ENCODE measurements around the gene ESRP2. TPM values are rescaled to one million over a fixed set of nuclear protein-coding genes. Genes with fewer than 3 reads are reported as not detected.

Gene ESRP2
- total RNA-seq, 4 donors from 2014 or later: 61.3 to 87.5 (median 77.2) TPM

DNA sequence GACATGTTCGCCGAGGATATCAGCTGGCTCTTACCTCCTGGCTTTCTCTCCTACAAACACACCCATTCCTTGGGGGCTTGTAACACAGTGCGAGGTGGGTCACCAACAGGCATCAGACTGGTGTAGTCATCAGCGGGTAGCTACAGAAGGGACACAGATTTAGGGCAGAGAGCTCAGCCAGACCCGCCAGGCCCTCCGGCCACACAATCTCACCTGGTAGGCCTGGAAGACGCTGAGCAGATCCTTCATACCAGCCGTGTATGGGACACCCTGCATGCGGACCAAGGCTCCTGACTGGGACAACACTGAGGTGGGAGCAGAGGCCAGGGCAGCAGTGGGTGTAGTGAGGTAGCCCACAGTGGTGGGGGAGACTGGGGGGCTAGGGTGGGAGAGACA lies 5.8 kb downstream of the ESRP2 start:
- WGBS, 2 donors (ENCODE audit: low coverage in 1 of 2): 81% methylated on average over 6 of the region's 9 CpGs; no CpG with 5 or more reads in 1 of the 2 donors
- H3K4me1 ChIP-seq: peaks cover 10 to 53% (median 35%) of the 10 kb centered on the region in 4 donors
- in situ Hi-C loops (cut with MboI; ENCODE audit: low pct_ligation_motif_present in 1 of 4, low pct_unique_long_range_greater_than_20kb in 1 of 4, low sequenced_read_pairs in 3 of 4): loop anchor here in 1 of 4 donors (25.0 kb wide), 1 partner anchor 143 kb away; the partner anchor contains the start of gene NFATC3
- no peak for DNase-seq
- no peaks in the 10 kb centered on the region for H3K9me3 ChIP-seq
- H3K27ac ChIP-seq: no peak overlapping the region
- intact Hi-C loops (cut with DNase I; ENCODE audit: low total_unique reads): loop anchor here (10.0 kb wide), 1 partner anchor 145 kb away; the partner anchor contains the start of gene NFATC3
- H3K27me3 ChIP-seq: no peaks in the 10 kb centered on the region
- no peak overlapping the region for H3K4me3 ChIP-seq
- no peak for TF ChIP-seq POLR2AphosphoS5 (IDR thresholded peaks at IDR 0.05)
- TF ChIP-seq, protein P1, sequence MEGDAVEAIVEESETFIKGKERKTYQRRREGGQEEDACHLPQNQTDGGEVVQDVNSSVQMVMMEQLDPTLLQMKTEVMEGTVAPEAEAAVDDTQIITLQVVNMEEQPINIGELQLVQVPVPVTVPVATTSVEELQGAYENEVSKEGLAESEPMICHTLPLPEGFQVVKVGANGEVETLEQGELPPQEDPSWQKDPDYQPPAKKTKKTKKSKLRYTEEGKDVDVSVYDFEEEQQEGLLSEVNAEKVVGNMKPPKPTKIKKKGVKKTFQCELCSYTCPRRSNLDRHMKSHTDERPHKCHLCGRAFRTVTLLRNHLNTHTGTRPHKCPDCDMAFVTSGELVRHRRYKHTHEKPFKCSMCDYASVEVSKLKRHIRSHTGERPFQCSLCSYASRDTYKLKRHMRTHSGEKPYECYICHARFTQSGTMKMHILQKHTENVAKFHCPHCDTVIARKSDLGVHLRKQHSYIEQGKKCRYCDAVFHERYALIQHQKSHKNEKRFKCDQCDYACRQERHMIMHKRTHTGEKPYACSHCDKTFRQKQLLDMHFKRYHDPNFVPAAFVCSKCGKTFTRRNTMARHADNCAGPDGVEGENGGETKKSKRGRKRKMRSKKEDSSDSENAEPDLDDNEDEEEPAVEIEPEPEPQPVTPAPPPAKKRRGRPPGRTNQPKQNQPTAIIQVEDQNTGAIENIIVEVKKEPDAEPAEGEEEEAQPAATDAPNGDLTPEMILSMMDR (IDR thresholded peaks at IDR 0.05): no peak
- TF ChIP-seq POLR2A (IDR thresholded peaks at IDR 0.05): no peak
- TF ChIP-seq EP300 (IDR thresholded peaks at IDR 0.05; ENCODE audit: low read depth): no peak
- no peaks in the 10 kb centered on the region for H3K36me3 ChIP-seq

DNA sequence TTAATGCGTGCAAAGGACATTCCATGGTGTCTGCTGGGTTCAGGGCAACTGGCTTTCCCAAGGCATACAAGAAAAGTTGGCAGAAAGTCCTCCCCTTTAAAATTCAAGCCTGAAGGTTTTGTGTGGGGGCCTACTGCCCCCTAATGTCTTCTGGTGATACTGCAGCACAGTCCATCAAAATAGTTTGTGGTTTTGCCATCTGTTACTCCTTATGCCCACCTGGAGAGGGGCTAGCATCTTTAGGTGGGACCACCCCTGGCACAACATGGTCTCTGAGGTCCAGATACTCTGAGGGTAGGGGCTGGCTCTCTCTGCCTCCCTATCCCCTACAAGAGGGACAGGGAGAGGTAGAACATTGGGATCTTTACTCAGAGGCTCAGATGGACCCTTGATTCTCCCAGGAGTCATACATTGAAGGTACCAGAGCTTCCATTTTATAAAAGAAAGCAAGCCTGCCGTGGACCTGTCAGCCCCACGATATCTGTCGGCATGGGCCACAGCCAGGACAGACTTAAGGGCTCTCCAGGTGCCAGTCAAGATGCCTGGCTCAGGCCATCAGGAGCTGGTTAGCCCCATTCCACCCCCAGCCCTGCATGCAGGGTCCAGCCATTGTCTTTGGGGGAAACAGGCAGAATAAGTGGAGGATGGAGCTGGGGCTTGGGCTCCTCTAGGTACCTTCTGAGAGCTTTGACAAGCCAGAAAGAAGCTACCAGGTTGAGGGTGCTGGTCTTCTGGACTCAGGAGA lies 6.3 kb downstream of the ESRP2 start:
- TF ChIP-seq, protein P1 (IDR thresholded peaks at IDR 0.05): peak; percentile 85 to 89 (median 87)
- TF ChIP-seq POLR2A (IDR thresholded peaks at IDR 0.05) (no peak), EP300 (IDR thresholded peaks at IDR 0.05; ENCODE audit: low read depth) (no peak), POLR2AphosphoS5 (IDR thresholded peaks at IDR 0.05) (peak in 1 of 3 donors; percentile 19)
- Histone ChIP-seq H3K4me1 (peaks cover 10 to 52% (median 35%) of the 10 kb centered on the region in 4 donors), H3K9me3 (no peaks in the 10 kb centered on the region), H3K36me3 (no peaks in the 10 kb centered on the region), H3K27me3 (no peaks in the 10 kb centered on the region), H3K4me3 (no peak overlapping the region), H3K27ac (peak overlapping the region; percentile 16 to 62 (median 48))
- WGBS, 2 donors (ENCODE audit: low coverage in 1 of 2): 70% methylated on average over 4 of the region's 4 CpGs; no CpG with 5 or more reads in 1 of the 2 donors
- intact Hi-C loops (cut with DNase I; ENCODE audit: low total_unique reads): loop anchor here (5.0 to 10.0 kb wide), 3 partner anchors 145 to 1287 kb away; partner anchors contain the start of gene NFATC3
- in situ Hi-C loops (cut with MboI; ENCODE audit: low pct_ligation_motif_present in 1 of 4, low pct_unique_long_range_greater_than_20kb in 1 of 4, low sequenced_read_pairs in 3 of 4): loop anchor here in 2 of 4 donors (10.0 to 25.0 kb wide), 2 partner anchors 142 to 155 kb away; partner anchors contain the start of gene NFATC3 (in 1 of the 2)
- DNase-seq: no peak

DNA sequence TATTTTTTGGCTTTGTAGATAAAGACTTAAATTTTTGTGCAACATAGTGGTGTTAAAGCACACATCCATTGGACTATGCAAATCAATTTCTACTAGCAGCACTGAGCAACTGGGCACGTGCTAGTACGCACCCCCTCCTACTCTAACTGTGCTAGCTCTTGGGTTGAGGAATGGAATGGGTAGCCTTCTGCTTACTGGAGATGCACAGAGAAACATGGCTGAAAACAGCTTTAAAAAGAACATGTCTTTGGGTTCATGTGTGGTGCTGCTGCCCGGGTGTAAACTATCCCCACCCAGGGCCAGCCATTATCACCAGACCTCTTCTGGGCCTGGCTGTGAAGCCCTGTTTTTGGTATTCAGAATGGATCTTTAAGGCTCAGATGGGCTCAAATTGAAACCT lies 7.3 kb downstream of the ESRP2 start:
- 74 to 77% methylated on average over 2 to 3 of the region's 3 CpGs for WGBS, 2 donors (ENCODE audit: low coverage in 1 of 2)
- H3K36me3 ChIP-seq: no peaks in the 10 kb centered on the region

More for the DNA sequence above, 7.3 kb downstream of the ESRP2 start:
- intact Hi-C loops (cut with DNase I; ENCODE audit: low total_unique reads): loop anchor here (5.0 kb wide), 2 partner anchors 241 to 1286 kb away; no protein-coding TSS in a partner anchor
- H3K27ac ChIP-seq: peak overlapping the region; percentile 16 to 62 (median 48)
- no peak overlapping the region for H3K4me3 ChIP-seq
- no peak for DNase-seq
- H3K4me1 ChIP-seq: peaks cover 10 to 44% (median 31%) of the 10 kb centered on the region in 4 donors
- in situ Hi-C loops (cut with MboI; ENCODE audit: low pct_ligation_motif_present in 1 of 4, low pct_unique_long_range_greater_than_20kb in 1 of 4, low sequenced_read_pairs in 3 of 4): loop anchor here in 2 of 4 donors (10.0 to 25.0 kb wide), 2 partner anchors 141 to 154 kb away; partner anchors contain the start of gene NFATC3 (in 1 of the 2)
- TF ChIP-seq EP300 (IDR thresholded peaks at IDR 0.05; ENCODE audit: low read depth) (no peak), POLR2AphosphoS5 (IDR thresholded peaks at IDR 0.05) (no peak), POLR2A (IDR thresholded peaks at IDR 0.05) (no peak)
- TF ChIP-seq, protein P1 (IDR thresholded peaks at IDR 0.05): no peak
- H3K9me3 ChIP-seq: no peaks in the 10 kb centered on the region
- H3K27me3 ChIP-seq: no peaks in the 10 kb centered on the region
